Calu3 (cell line): ENCODE data around the gene FAR1. TPM values are rescaled to one million over a fixed set of nuclear protein-coding genes. Genes with fewer than 3 reads are reported as not detected.

Experiments
- BruUV-seq: library from RNA; stranded (reverse); fragments of 400-500 nt; replicated peaks from 2 replicates; lab custom pipeline; 2021; lab: Mats Ljungman, UMichigan
- CTCF ChIA-PET: fragments of 300-600 bp; sonication (Branson Sonifier 250); formaldehyde crosslinking; loops from one replicate; lab custom pipeline; 2022; ENCODE audit warnings: antibody characterized with exemption; lab: Charles Lee
- DNase-seq: peaks from one replicate; pipeline ENCODE4 v3.0.0; 2022
- H3K27ac Mint-ChIP-seq: one replicate; pipeline ENCODE4 v1.8.0; 2022; ENCODE audit warnings: mixed read lengths; ENCODE audit not compliant: unreplicated experiment
- H3K27me3 Mint-ChIP-seq: one replicate; pipeline ENCODE4 v1.8.0; 2022; ENCODE audit warnings: mixed read lengths; ENCODE audit not compliant: unreplicated experiment
- H3K36me3 Mint-ChIP-seq: one replicate; pipeline ENCODE4 v1.8.0; 2022; ENCODE audit warnings: mild to moderate bottlenecking, moderate library complexity, mixed read lengths; ENCODE audit not compliant: insufficient read depth, unreplicated experiment
- H3K4me1 Mint-ChIP-seq: one replicate; pipeline ENCODE4 v1.8.0; 2022; ENCODE audit warnings: mild to moderate bottlenecking, low read depth, mixed read lengths; ENCODE audit not compliant: unreplicated experiment
- H3K4me3 Mint-ChIP-seq: one replicate; pipeline ENCODE4 v1.8.0; 2022; ENCODE audit warnings: mild to moderate bottlenecking, low read depth, moderate library complexity, mixed read lengths; ENCODE audit not compliant: unreplicated experiment
- H3K9me3 Mint-ChIP-seq: one replicate; pipeline ENCODE4 v1.8.0; 2022; ENCODE audit warnings: low read depth, mixed read lengths; ENCODE audit not compliant: unreplicated experiment
- intact Hi-C: fragments of 100-400 bp; cut with micrococcal nuclease; formaldehyde crosslinking; loops from one replicate; pipeline ENCODE4 v1.10.0; 2022; ENCODE audit not compliant: unreplicated experiment
- total RNA-seq: library from RNA; stranded (reverse); gene quantifications from 2 replicates; pipeline ENCODE4 v1.2.3, GENCODE V29; 2022
- TF ChIP-seq, protein P1 (sequence below): fragments of 200-600 bp; IDR thresholded peaks from one replicate; pipeline ENCODE4 v1.8.0; 2022; ENCODE audit warnings: antibody characterized with exemption; ENCODE audit not compliant: unreplicated experiment

FAR1 gene
- total RNA-seq, 1 experiment from 2014 or later, result 98.9 TPM

DNA sequence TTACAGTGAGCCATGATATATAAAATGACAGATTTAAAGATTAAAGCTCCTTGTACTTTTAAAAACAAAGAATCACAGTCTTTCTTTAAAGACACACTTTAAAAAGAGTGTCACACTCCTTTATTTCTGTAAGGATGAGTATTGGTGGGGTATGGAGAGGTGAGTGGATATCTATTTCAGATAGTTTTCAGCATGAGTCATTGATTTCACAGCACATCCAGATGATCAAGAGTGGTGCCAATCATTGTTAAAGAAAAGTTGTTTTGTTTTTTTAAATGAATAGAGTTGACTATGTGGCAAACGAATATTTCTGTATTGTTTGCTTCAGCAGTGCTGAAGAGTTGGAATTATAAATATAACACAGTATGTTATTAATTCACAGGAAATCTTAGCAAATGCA is 52.5 kb downstream of the FAR1 start:
- CTCF ChIA-PET, result no interaction called here
- no peaks in the 10 kb centered on the region for H3K27me3 Mint-ChIP-seq
- no peaks in the 10 kb centered on the region for H3K4me1 Mint-ChIP-seq
- DNase-seq, result no peak
- intact Hi-C loops, result no loop called here
- no TSS peak for BruUV-seq
- no peak overlapping the region for H3K27ac Mint-ChIP-seq
- peaks cover 24% of the 10 kb centered on the region for H3K36me3 Mint-ChIP-seq
- TF ChIP-seq, protein P1, sequence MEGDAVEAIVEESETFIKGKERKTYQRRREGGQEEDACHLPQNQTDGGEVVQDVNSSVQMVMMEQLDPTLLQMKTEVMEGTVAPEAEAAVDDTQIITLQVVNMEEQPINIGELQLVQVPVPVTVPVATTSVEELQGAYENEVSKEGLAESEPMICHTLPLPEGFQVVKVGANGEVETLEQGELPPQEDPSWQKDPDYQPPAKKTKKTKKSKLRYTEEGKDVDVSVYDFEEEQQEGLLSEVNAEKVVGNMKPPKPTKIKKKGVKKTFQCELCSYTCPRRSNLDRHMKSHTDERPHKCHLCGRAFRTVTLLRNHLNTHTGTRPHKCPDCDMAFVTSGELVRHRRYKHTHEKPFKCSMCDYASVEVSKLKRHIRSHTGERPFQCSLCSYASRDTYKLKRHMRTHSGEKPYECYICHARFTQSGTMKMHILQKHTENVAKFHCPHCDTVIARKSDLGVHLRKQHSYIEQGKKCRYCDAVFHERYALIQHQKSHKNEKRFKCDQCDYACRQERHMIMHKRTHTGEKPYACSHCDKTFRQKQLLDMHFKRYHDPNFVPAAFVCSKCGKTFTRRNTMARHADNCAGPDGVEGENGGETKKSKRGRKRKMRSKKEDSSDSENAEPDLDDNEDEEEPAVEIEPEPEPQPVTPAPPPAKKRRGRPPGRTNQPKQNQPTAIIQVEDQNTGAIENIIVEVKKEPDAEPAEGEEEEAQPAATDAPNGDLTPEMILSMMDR, result no peak
- no peak overlapping the region for H3K4me3 Mint-ChIP-seq
- H3K9me3 Mint-ChIP-seq, result no peaks in the 10 kb centered on the region

DNA sequence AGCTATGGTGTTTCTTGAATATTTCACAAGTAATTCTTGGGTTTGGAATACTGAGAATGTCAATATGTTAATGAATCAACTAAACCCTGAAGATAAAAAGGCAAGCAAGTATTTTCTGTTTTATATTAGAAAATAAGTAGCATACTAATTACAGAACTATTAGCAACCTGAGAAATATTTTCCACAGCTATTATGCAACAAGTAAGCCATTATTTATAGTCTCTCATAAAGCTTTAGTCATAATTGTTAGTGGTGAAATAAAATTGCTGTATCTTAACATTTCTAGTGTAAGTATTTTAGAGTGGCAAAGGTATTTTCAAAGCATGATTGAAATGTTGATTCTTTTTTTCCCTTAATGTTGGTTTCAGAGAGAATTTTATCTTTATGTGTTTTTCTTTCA is 53.3 kb downstream of the FAR1 start:
- Mint-ChIP-seq H3K9me3 (no peaks in the 10 kb centered on the region), H3K36me3 (peaks cover 24% of the 10 kb centered on the region), H3K27ac (no peak overlapping the region), H3K27me3 (no peaks in the 10 kb centered on the region), H3K4me1 (no peaks in the 10 kb centered on the region), H3K4me3 (no peak overlapping the region)
- intact Hi-C loops, result no loop called here
- TF ChIP-seq, protein P1, result no peak
- CTCF ChIA-PET, result no interaction called here
- no TSS peak for BruUV-seq
- no peak for DNase-seq

DNA sequence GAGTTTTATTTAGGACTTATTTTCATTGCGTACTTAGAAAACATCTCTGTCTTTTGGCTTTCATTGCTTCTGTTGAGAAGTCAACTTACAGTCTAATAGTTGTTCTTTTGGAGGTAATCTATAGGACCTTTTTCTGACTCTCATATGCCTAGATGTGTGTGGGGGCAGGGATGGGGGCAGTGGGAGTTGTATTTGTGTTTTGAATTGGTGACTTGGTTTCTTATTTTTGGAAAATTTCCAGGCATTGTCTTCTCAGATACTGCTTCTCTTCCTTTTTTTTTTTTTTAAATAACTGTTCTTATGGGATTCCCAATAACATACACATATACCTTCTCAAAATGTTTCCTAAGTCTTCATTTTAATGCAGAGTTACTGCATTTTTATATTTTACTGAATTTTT is 58.0 kb downstream of the FAR1 start:
- intact Hi-C loops, result no loop called here
- Mint-ChIP-seq H3K27ac (no peak overlapping the region), H3K36me3 (peaks cover 16% of the 10 kb centered on the region), H3K9me3 (no peaks in the 10 kb centered on the region), H3K27me3 (no peaks in the 10 kb centered on the region), H3K4me3 (no peak overlapping the region), H3K4me1 (no peaks in the 10 kb centered on the region)
- TF ChIP-seq, protein P1, result no peak
- no peak for DNase-seq
- BruUV-seq, result no TSS peak
- CTCF ChIA-PET, result no interaction called here

DNA sequence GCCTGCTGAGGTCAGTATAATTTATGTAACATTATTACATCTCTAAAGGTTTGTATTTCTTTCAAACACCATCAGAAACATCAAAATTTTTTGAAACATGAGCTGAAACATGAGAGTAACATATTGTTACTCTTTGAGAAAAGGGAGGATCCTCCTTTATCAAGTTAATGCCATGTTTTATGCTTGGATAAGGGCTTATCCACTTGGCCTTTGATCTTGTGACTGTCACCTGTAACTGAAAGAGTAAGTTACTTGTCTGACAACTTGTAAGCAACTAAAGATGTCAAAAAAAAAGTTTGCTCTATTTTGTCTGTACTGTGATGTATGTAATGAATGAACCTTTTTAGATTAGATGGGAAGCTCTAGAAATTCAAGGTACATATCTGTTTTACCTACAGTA is 59.6 kb downstream of the FAR1 start:
- DNase-seq, result no peak
- Mint-ChIP-seq H3K4me3 (no peak overlapping the region), H3K4me1 (no peaks in the 10 kb centered on the region), H3K36me3 (peaks cover 8% of the 10 kb centered on the region), H3K9me3 (no peaks in the 10 kb centered on the region), H3K27ac (no peak overlapping the region), H3K27me3 (no peaks in the 10 kb centered on the region)
- intact Hi-C loops, result no loop called here
- TF ChIP-seq, protein P1, result no peak
- CTCF ChIA-PET, result interaction anchor here (0.6 kb wide), 1 partner anchor 1460 kb away, joined by 3 read pairs; no protein-coding TSS in a partner anchor
- BruUV-seq, result no TSS peak
